NCI-H2196 treated with DMSO at 0.1 percent for 48 hours (cell line): ENCODE results near the gene TGFBR3.

Source experiments
- DNase-seq: peaks from one replicate; lab custom pipeline; 2025; ENCODE audit not compliant: unreplicated experiment; lab: John Stamatoyannopoulos, UW

Gene TGFBR3

DNA sequence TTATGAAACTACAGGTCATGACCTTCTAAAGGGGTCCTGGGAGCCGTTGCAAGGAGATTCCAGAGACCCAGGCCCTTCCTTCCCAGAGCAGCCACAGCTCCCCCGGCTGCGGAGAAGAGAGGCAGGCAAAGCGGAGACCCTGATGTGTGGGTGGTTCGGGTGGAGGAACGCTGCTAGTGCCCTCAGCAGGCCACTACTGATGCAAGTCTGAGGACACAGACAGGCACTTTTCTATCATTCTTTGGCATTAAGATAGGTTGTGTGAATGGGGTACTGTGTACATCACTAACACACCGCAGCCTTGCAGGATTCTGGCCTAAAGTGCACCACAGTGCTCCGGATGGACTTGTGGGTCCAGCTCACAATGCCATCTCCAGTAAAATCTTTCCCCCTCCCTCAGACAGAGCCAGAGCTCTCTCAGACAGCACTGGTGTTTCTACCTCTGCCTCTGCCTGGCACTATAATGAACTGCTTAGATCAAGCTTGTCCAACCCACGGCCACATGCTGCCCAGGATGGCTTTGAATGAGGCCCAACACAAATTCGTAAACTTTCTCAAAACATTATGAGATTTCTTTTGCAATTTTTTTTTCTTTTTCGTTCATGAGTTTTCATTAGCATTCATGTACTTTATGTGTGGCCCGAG is 121.4 kb downstream of the TGFBR3 start:
- DNase-seq: no peak

DNA sequence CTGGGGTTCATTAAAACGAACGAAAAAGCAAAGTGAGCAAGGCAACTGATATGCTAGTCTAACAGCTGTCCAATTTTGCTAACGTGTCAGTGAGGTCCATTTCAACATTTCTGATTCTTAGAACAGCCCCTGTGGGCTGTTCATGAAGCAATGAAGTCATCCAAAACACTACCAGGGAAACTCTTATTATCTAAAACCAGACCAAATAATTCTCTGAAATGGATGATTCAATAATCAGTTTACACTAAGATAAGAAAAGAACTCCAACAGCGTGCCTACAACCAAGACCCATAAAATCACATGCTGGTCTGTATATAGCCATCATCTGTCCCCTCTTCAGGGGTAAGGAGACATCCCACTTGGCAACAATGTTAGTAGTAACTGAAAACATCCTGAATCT is 122.7 kb downstream of the TGFBR3 start:
- DNase-seq: no peak

DNA sequence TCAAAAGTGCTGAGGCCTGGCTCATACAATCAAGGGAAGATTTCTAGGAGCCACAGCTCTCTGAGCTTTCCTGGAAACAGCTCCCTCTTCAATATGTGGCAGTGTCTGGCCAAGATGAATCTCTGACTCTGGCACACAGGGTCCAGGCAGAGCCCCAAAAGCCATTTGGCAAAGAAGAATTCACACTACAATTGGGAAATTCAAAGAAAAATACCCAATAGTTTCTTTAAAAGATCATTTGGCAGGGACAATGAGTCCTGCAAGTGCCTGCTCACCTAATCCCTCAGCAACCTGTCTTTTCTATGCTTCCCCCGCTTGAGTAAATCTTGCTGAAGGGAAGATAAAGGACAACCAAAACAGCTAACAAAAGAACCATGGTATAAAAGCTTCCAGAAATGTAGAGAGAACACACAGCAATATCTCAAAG is 124.6 kb downstream of the TGFBR3 start:
- no peak for DNase-seq

DNA sequence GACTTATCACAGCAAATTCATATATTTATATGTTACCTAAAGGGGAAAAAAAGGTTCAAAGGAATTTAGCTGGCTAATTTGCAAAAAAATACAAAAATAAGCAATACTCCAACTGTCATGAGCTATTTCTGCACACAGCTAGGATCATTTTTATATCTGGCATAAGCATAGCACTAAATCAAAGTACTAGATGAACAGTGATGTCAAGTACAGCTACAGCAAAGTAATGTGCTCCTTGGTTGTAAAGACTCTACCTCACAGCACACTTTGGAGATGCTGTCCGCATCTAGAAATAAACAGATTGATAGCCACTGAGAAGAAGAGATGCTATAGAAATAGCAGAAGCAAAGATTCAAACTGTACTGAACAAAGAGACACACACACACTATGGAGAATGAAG is 125.4 kb downstream of the TGFBR3 start:
- DNase-seq: no peak

DNA sequence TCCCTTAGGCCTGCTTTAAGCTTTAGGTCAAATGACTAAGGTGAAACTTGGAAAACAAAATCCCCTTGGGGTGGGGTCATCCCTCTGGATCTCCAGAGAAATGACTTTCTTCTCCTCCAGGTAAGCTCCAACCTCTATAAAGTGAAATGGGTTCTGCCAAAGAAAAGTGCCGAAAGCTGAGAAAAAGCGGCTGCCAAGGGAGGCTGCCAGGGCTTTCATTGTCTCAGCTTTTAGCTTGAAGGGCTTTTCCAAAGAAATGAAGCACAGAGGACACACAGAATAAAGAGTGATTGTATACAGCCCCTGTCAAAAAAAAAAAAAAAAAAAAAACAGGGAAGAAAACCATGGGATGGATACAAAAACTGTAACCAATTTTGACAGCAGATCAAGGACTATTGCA is 126.9 kb downstream of the TGFBR3 start:
- DNase-seq: no peak

DNA sequence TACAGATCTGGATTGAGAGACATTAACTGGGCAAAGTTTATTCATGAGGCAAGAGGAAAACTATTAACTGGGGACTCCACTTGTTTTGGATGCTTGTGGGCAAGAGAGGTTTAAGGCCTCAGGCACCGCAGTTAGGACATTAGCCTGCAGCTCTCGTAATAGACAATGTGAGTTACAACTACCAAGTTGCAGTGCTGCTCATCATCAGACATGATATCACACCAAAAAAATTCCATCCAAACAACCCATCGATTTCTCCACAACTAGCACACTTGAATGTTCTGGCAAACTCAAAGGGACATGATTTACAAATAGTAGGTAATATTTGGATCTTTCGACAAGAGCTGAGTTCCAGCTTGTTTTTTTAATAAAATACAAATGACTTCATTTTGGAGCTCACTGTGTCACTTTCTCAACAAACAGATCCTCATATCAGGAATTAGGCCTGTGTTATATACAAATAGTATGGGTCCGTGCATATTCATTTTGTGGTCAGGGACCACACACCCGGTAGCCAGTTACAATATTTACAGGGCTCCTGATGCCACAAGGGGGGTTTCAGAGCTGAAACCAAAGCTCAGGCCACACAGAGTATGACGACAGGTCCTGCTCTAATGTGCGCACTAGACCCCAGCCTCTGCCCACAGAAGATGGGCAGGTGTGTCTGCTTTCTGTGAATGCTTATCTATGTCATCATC is 128.0 kb downstream of the TGFBR3 start:
- DNase-seq: no peak

DNA sequence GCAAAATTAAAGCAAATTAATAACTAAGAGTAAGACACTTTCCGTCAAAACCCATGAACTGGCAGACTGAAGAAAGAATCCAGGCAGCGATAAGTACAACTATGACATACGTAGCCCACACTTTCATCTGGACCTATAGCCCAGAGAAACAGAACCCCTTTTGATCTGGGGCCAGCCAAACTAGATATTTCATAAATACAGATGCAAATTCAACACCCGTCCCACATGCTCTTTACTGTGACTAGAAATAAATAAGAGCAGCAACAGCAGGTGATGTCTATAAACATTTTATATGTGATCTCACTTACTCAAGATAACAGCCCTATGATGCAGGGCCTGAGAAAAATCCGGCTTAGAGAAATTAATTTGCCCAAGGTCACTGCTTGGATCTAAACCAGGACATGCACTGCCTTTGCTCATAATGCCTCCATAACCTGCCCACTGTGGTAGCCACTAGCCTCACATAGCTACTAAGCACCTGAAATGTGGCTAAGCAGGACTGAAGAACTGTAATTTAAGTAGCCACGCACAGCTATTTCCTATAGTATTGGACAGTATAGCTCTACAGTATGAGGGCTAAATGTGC is 130.2 kb downstream of the TGFBR3 start:
- DNase-seq: no peak

DNA sequence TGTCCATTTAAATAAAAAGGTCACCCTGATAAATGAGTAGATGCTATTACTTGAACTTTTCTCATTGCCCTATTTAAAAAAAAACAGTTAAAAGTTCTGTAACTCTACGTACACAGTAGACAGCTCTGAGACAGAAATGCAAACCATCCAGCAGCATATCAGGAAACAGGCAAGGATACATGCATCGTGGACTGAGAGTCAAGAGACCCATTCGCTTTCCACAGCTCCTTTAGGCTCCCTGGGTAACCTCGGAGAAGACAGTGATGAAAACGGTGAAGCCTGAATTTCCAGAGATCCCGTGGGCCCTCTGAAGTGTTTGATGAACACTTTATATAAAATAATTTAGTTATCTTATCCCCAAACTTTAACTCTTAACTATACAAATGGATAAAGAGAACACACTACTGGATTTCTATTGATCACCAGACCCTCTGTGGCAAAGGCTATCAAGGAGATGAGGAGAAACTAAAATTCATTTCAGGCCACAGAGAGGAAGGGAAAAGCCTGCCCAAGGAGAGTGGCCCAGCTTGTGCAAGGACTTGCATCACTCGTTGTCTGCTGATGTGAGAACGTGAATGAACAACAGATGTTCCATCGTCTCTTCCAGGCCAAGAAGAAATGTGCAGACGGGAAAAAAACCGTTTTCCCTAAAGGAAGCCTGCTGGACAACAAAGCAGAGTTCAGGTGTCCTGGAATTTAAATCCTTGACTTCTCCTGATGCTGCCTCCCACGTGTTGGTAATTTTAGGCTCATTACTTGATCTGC is 131.0 kb downstream of the TGFBR3 start:
- DNase-seq: no peak

DNA sequence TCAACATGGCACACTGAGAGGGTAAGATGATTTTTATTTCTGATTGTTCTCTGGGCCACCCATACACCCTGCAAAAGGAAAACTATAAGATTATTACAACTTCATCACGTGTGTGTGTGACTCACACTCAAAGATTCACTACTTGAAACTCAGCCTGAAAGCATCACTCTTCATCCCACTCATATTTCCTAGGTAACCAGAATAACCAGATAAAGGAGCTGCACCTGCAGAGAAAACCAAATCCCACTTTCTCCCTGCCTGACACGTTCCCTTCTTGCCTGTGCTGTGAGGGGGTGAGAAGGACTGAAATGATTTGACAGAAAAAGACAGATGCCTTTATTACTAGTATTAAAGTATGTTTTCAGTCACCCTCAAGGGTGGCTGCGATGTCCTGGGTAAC is 131.6 kb downstream of the TGFBR3 start:
- DNase-seq: no peak

DNA sequence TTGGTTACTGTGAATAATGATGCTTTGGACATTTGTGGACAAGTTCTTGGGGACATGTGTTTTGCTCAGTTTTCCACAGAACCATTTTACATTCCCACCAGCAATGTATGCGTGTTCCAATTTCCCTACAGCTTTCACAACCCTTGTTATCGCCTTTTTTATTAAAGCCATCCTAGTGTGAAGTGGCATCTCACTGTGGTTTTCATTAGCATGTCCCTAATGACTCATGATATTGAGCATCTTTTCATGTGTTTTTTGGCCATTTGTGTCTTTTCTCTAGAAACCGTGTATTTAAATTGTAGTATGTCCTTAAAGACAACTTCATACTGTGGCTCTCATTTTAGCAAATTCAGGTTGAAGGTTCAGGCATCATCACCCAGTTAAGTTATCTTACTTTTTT is 132.1 kb downstream of the TGFBR3 start:
- no peak for DNase-seq

DNA sequence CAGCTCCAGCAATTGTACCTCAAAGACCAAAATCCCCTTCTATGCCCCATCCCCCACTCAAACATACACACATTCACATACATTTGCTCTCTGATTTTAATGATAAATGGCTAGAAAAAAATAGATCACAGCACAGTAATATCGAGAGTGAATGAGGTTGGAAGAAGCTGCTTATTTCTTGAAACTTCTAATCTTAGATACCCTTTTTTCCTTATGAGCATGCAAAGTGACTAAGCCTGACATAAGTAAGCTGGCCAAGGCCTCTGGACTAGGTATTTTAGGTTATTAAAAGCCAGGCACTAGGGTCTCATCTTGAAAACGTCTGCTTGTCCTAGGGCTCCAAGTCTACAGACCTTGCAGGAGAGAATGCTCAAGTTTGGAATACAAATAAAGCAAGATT is 133.6 kb downstream of the TGFBR3 start:
- no peak for DNase-seq

DNA sequence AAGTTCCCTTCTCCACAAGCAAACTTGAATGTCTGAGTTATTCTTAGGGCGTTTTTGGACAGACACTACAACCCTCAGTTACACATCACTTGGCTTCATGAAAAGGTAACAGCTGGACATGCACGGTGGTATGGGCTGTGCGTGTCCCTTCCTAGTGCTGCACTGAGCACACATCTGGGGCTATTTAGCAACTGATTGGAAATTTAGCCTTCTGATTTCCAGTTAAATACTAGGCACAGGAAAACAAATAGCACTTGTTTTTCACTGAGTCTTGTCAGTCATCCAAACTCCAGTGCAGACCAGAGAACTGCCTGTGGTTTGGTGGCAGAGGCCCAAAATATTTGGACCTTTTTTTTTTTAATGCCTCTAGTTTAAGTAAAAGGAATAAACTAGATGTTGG is 134.7 kb downstream of the TGFBR3 start:
- DNase-seq: no peak

DNA sequence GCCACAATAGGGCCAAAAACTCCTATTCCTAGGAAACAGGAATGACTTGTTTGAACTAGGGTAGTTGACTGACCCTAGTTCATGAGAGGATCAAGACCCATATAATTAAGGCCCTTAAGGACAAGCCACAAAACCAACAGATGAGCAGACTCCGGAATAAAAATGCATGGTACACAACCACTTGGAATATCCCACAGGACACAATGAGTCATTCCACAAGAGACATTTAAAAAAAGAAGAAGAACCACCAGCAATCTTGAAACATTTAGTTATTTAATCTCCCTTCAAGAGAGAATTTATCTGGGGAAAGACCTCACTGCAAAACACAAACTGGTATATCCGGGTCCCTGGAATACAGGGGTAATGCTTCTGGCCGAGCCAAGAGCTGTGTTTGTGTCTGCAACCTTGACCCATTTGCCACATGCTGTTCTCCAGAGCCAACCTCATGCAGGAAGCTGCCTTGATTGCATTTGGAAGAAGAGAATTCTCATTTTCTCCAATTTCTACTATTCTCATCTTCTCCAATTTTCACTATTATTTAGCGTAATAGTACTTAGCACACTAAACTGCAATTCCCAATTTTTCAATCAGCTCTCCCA is 135.5 kb downstream of the TGFBR3 start:
- no peak for DNase-seq

DNA sequence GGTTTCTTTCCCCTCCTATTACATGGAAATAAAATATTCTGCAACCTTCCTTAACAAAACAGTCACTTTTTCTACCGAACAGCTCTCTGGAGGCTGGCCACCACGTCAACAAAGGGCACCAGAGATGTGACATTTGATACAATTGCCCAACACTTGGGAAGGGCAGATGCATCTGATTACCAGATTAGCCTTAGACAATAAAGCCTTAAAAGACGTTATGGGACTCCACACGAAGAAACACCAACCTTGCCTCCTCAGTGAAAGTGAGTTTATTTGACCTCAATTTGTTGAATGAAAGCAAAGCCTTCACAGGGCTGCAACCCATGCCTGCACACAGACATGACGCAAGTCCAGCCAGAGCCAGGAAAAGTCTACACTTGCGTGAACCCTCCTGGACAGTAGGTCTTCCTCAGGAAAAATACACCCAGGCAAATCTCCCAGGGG is 136.1 kb downstream of the TGFBR3 start:
- DNase-seq: peak; percentile 20

DNA sequence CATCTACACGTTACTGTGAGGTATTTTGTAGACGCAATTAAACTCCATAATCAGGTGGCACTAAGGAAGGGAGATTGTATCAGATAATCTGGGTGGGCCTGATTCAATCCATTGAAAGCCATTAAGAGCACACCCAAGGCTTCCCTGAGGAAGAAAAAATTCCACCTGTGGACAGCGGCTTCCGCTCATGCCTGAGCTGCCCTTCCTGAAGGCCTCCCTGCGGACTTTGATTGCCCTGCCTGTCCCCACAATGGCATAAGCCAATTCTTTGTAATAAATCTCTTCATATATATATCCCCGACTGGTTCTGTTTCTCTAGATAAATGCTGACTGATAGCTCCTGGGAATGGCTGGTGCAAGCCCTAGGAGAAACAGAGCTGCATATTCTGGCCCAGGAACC is 138.3 kb downstream of the TGFBR3 start:
- no peak for DNase-seq

DNA sequence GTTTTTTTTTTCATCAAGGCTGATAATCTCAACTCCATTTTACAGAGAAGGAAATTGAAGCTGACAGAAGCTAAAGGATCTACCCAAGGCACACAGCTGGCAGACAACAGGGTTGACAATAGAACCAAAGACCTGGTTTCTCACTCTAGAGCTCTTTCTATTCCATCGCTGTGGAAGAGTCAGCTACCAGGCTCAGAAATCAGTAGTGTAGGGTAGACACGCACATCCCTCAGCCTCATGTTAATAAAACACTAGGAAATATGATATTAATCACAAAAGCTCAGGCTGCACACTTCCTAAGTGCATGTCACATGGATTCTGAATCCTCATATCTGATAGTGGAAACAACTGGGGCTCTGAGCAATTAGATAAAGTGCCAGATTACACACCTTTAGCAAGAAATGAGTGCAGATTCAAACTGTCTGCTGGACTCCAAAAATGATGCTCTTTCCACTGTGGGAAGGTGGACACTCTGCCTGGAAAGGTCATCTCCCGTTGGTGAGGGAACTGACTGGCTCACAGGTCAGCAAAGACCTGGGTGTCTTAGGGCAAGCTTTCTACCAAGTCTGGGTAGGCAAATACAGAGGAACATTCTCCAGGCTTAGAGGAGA is 139.1 kb downstream of the TGFBR3 start:
- no peak for DNase-seq

DNA sequence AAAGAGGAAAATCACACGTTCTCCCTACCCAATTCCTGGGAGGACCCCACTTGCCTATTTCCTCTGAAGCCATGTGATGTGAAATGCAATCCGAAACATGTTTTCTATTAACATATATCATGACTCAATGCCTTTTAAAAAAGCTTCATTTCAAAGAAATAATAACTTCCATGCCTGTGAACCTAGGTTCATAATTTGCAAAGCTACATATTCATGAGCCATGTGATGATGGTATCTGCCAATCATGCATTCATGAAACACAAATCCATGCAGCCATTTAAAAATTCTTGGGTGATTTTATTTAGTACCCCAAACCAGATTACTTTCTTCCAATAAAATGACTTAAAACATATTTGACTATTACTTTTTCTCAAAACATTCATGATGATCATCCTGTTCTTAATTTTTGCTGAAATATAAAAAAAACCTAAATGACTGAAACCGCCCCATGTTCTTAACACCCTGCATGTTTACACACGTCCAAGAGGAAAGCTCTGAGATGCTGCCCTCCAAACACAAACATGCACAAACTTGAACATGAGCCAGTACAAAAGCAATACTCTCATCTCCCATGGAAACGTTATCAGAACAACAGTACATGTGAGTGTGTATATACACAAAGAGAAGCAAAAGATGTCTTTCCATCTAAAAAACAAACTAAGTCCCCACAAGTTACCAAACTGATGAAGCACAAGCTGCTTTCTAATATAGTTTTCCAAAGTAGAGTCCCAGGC is 140.1 kb downstream of the TGFBR3 start:
- DNase-seq: no peak

DNA sequence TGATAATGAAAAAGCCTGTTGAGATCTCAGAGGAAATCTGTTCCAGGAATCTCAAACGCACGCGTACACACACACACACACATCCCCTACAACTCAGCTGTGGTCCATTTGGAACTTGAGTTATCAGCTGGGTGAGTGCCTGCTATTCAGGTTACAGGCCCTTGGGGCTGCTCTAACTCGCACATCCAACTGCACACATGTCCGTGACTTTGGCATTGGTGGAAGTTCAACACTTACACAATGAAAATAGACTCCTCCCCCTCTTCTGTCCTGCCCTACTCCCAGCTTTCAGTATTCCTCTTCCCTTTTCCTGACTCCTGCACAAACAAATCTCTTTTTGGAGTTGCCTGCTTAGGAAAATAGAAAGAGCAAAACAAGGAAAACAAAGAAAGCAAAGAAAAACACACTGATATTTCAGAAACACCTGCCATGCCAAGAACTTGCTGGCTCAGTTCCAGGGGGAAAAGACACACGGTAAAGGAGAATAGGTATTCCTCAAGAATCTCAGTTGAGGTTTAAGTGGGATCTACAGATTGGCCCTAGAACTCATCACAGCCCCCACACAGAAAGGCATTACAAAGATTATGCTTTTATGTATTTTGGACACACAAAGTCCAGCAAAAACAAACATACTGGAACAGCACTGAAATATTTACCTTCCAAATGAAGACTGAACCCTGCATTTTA is 140.9 kb downstream of the TGFBR3 start:
- DNase-seq: peak; percentile 40

DNA sequence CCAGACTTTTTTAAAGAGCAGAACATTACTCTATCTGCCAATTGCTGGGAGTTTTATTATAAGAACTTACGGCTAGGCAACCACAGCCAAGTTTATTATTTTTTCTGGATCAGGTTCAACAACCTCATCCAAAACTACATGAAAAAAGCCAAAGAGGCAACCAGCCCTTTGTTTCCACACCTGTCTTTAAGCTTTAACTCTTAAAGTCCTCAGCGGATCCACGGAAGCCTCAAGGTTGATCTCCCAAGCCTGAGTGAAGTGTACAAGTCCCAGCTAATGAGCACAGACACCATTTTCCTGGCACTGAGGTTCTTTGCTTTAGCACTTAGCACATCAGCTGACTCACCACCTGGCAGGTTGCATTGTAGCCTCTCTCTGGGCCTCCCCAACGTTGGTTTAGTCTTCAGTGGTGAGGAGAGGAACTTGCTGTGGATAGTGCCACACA is 143.1 kb downstream of the TGFBR3 start:
- DNase-seq: peak; percentile 83

DNA sequence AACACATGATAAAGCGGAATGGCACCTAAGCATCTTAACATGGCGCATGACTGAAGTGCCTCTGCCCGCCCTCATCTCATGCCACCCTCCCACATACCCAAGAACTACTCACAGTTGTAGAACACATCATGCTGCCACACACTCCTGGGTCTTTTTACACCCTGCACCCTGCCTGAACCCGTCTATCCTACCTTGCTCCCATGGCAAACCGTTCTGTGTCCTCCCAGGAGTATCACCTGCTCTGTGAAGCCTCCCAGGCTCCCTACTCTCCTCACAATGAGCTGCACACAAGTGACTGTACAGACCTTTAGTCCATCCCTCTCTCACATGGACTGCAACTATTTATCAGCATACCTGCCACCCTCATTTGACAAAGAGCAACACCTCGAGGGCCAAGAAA is 144.0 kb downstream of the TGFBR3 start:
- no peak for DNase-seq
